Ishikawa (cell line): ENCODE results near the gene LAIR1.

Experiments used
- EP300 ChIP-seq: IDR thresholded peaks from 2 replicates; pipeline ENCODE4 v1.6.1; 2012; ENCODE audit warnings: borderline replicate concordance
- NFIC ChIP-seq: IDR thresholded peaks from 2 replicates; pipeline ENCODE4 v1.6.1; 2012
- RAD21 ChIP-seq: IDR thresholded peaks from 2 replicates; pipeline ENCODE4 v1.6.1; 2012; ENCODE audit warnings: low read depth

GRCh38 chr19:54390942-54391577 is 26.3 kb upstream of the LAIR1 start:
- no peak for TF ChIP-seq EP300
- TF ChIP-seq NFIC, result no peak
- TF ChIP-seq RAD21, result peak; percentile 73
